HG02763 (cell line): ENCODE measurements around the gene SLC22A13.
"Not testable (repeated sequence)": the region's sequence is repeated elsewhere in the genome, so short reads cannot be mapped to it uniquely, and the experiment has no call there.

Experiments
- ATAC-seq: cut with Tn5 transposase; IDR thresholded peaks from one replicate; pipeline ENCODE4 v1.9.1; 2021; ENCODE audit warnings: mild to moderate bottlenecking, moderate library complexity; ENCODE audit not compliant: unreplicated experiment

The SLC22A13 gene, protein sequence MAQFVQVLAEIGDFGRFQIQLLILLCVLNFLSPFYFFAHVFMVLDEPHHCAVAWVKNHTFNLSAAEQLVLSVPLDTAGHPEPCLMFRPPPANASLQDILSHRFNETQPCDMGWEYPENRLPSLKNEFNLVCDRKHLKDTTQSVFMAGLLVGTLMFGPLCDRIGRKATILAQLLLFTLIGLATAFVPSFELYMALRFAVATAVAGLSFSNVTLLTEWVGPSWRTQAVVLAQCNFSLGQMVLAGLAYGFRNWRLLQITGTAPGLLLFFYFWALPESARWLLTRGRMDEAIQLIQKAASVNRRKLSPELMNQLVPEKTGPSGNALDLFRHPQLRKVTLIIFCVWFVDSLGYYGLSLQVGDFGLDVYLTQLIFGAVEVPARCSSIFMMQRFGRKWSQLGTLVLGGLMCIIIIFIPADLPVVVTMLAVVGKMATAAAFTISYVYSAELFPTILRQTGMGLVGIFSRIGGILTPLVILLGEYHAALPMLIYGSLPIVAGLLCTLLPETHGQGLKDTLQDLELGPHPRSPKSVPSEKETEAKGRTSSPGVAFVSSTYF

GRCh38 chr3:38265604-38266307, at the start of gene SLC22A13:
Gene SLC22A13 (plus strand): TSS chr3:38265812. CDS start chr3:38265861, 49 bp downstream.
- no peak for ATAC-seq

- ATAC-seq: no peak
These were observed 45.9 kb upstream of the SLC22A13 start for GRCh38 chr3:38219609-38220197.

GRCh38 chr3:38221005-38221404, 44.6 kb upstream of the SLC22A13 start:
- no peak for ATAC-seq

GRCh38 chr3:38222032-38222634, 43.5 kb upstream of the SLC22A13 start:
- ATAC-seq: no peak

GRCh38 chr3:38224357-38224756, 41.3 kb upstream of the SLC22A13 start:
- ATAC-seq: no peak

DNA sequence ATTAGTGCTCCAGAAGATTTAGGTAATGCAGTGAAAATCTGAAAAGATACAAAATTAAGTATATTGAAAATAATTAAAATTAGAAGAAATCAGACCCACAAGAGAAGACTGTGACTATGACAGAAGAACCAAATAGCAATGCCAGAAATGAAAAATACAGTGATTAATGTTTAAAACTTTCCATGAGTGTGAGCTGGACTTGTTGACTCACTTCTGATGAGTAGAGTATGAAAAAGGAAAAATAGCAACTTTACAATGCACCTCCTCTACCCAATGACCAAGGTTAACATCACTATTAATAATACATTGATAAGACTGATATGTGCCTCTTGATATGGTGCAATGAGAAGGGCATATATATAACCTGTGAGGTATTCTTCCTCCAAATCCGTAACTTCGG, 39.3 kb upstream of the SLC22A13 start:
- no peak for ATAC-seq

GRCh38 chr3:38227989-38228388, 37.6 kb upstream of the SLC22A13 start:
- ATAC-seq: no peak

GRCh38 chr3:38229036-38229435, 36.6 kb upstream of the SLC22A13 start:
- ATAC-seq: no peak

GRCh38 chr3:38232701-38233100, 32.9 kb upstream of the SLC22A13 start:
- ATAC-seq: no peak

GRCh38 chr3:38235466-38235865, 30.1 kb upstream of the SLC22A13 start:
- ATAC-seq: no peak

GRCh38 chr3:38238416-38239008, 27.1 kb upstream of the SLC22A13 start:
- no peak for ATAC-seq

GRCh38 chr3:38242812-38243211, 22.8 kb upstream of the SLC22A13 start:
- not testable (repeated sequence) for ATAC-seq

GRCh38 chr3:38245930-38246329, 19.7 kb upstream of the SLC22A13 start:
- ATAC-seq: no peak

DNA sequence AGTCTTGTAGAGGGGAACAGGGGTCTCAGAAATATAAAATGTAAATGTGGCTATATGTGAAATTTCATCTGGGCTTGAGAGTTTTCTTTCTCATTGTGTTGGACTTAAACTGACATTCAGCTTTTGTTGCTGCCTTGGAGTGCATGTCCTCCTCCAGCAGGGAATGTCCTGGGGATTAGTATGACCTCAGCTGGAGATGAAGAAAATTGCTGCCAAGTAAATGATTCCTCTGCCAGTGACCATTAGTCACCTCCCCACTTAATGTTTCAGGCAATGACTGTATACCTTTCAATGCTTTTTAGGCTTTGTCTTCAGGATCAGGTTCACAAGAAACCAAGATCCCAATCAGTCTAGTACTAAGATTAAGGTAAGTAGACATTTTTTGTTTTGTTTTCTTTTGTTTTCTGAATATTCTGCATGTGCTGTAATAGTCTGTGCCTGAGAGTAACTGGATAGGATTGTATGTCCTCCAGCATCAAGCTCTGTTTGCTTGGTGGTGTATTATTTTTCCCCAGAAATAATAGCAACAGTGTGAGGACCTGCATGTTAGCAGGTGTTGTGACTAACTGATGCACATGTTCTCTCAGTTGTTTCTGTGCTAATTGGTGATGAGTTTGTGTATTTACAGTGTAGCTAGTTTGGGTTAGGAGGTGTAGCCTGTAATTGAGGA, 18.1 kb upstream of the SLC22A13 start:
- ATAC-seq: no peak

DNA sequence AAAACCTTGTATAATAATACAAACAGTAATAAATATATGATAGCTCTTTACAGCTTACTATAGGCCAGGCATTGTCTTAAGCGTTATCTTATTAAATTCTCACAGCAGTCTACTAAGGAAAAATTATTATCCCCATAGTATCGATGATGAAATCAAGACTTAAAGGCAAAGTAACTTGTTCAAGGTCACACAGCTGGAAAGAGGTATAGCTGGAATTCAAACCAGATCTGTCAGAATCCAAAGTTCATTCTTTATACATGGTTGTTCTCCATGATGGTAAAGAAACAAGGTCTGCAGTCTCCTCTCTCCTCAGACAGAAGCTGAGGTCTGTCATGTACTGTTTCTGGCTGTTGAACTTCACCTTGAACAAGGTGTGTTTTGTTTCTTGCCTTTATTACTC, 15.4 kb upstream of the SLC22A13 start:
- no peak for ATAC-seq

DNA sequence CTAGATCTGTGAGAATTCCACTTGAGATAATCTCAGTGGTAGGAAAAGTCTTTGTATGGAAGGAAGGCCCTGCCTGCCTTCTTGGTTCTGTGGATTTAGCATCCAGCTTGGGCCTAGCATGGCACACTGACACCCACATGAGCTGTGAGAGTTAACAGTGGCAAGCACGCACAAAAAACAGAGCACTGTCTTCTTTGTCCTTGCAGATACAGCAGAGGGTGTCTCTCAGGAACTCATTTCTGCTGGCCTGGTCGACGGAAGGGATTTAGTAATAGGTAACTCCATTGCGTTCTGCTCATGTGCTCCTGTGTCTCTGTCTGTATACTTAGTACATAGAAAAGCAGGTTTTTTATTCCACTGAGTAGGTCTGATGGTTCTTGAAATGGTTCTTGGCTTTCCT, 14.4 kb upstream of the SLC22A13 start:
- no peak for ATAC-seq

GRCh38 chr3:38253704-38254103, 11.9 kb upstream of the SLC22A13 start:
- no peak for ATAC-seq

GRCh38 chr3:38254872-38255271, 10.7 kb upstream of the SLC22A13 start:
- ATAC-seq: no peak

GRCh38 chr3:38255627-38256026, 10.0 kb upstream of the SLC22A13 start:
- ATAC-seq: no peak

DNA sequence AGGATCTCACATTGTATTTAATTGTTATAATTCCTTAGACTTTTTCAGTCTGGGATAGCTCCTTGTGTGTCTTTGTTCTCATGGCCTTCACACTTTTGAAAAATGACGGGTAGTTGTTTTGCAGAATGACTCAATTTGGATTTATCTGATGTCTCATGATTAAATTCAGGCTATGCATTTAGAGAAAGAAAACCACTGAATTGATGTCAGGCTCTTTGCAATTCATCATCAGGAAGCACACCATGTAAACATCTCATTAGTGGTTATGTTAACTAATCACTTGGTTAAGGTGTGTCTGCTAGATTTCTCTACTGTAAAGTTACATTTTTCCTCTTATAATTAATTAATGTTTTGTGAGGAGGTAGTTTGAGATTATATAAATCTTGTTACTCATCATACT, 8.0 kb upstream of the SLC22A13 start:
- ATAC-seq: no peak
